CD4-positive, alpha-beta T cell (primary cell): ENCODE data around the gene RHCG. TPM values are rescaled to one million over a fixed set of nuclear protein-coding genes. Genes with fewer than 3 reads are reported as not detected.
A peak's percentile ranks its signal among the peaks of the same experiment; 100 is the strongest.

Experiments
- ATAC-seq: fragments of 200-7000 bp; cut with Tn5 transposase; one replicate; pipeline ENCODE4 v1.10.0; 2022; ENCODE audit warnings: mild to moderate bottlenecking; ENCODE audit not compliant: poor library complexity
- CTCF ChIA-PET: fragments of 350-600 bp; sonication (Branson Sonifier 250); formaldehyde crosslinking; loops from one replicate; lab custom pipeline; 2021; ENCODE audit warnings: antibody characterized with exemption, inconsistent platforms; lab: Charles Lee
- POLR2A ChIA-PET: fragments of 350-600 bp; sonication (Branson Sonifier 250); formaldehyde crosslinking; loops from one replicate; lab custom pipeline; 2021; ENCODE audit warnings: antibody characterized with exemption, inconsistent platforms; lab: Charles Lee
- DNase-seq, 14 experiments: peaks; one replicate each; pipeline ENCODE4 v3.0.0-alpha.2; 2013 to 2020; ENCODE audit warnings: mixed read lengths in 2 of 14
- H3K27ac ChIP-seq, 2 donors: one replicate each; pipeline versions ENCODE4 v1.5.1 to v1.7.0; 2013; ENCODE audit warnings: low read length in 2 of 2, low read depth in 1 of 2, mild to moderate bottlenecking in 1 of 2
- H3K27me3 ChIP-seq, 2 experiments: 1 replicate in 1 of 2; 2 replicates in 1 of 2; pipeline versions ENCODE4 v1.6.1 to v1.7.0; 2013; ENCODE audit warnings: low read length in 2 of 2, control low read depth in 1 of 2, mild to moderate bottlenecking in 1 of 2, moderate library complexity in 1 of 2; ENCODE audit not compliant: insufficient read depth in 2 of 2, control insufficient read depth in 1 of 2
- H3K36me3 ChIP-seq: one replicate; pipeline ENCODE4 v1.6.1; 2013; ENCODE audit warnings: low read length, control low read depth; ENCODE audit not compliant: insufficient read depth
- H3K4me1 ChIP-seq: one replicate; pipeline ENCODE4 v1.6.1; 2013; ENCODE audit warnings: low read length, control low read depth; ENCODE audit not compliant: insufficient read depth
- H3K4me3 ChIP-seq: one replicate; pipeline ENCODE4 v1.5.1; 2013; ENCODE audit warnings: mild to moderate bottlenecking, low read length, moderate library complexity
- H3K9me3 ChIP-seq, 2 experiments: 1 replicate in 1 of 2; 2 replicates in 1 of 2; pipeline versions ENCODE4 v1.6.1 to v1.7.0; 2013; ENCODE audit warnings: low read length in 2 of 2, mild to moderate bottlenecking in 2 of 2, control low read depth in 1 of 2, moderate library complexity in 1 of 2; ENCODE audit not compliant: control insufficient read depth in 1 of 2, insufficient read depth in 1 of 2
- H3K27ac Mint-ChIP-seq: one replicate; pipeline ENCODE4 v1.8.0; 2020; ENCODE audit warnings: mixed read lengths
- H3K27me3 Mint-ChIP-seq: one replicate; pipeline ENCODE4 v1.8.0; 2021; ENCODE audit warnings: mixed read lengths
- H3K36me3 Mint-ChIP-seq: one replicate; pipeline ENCODE4 v1.8.0; 2021; ENCODE audit warnings: low read depth, mixed read lengths
- H3K4me1 Mint-ChIP-seq: one replicate; pipeline ENCODE4 v1.8.0; 2021; ENCODE audit warnings: low read depth, mixed read lengths
- H3K4me3 Mint-ChIP-seq: one replicate; pipeline ENCODE4 v1.8.0; 2020; ENCODE audit warnings: mild to moderate bottlenecking, mixed read lengths
- H3K9me3 Mint-ChIP-seq: one replicate; pipeline ENCODE4 v1.8.0; 2020; ENCODE audit warnings: mixed read lengths
- CTCF ChIP-seq: fragments of 200-600 bp; IDR thresholded peaks from one replicate; pipeline ENCODE4 v1.8.0; 2022; ENCODE audit warnings: antibody characterized with exemption, mild to moderate bottlenecking
- intact Hi-C, 2 experiments: fragments of 100-400 bp; cut with DNase I in 1 of 2; cut with micrococcal nuclease in 1 of 2; formaldehyde crosslinking; loops; one replicate each; pipeline versions ENCODE4 v1.15.1 to v1.9.0; 2023 to 2025; cut with DNase I, micrococcal nuclease
- polyA plus RNA-seq, 2 donors: library from polyadenylated mRNA; unstranded; fragments of 120-200 nt; gene quantifications; one replicate each; pipeline ENCODE4 v1.2.1, GENCODE V29; 2013
- total RNA-seq, 174 experiments: library from RNA in 2 of 174; stranded (reverse) in 2 of 174; gene quantifications; one replicate each; pipeline ENCODE4 v1.2.3 and lab custom pipeline; 2021 to 2026

RHCG gene
- total RNA-seq = not detected
- not detected for polyA plus RNA-seq (2013, experiment 1 of 2)
- not detected for polyA plus RNA-seq (2013, experiment 2 of 2)
- total RNA-seq (lab: John Stamatoyannopoulos, UW) = 0 to 0.13 (median 0) reads per million in 172 experiments

- H3K27ac Mint-ChIP-seq = no peak within 1 kb of the TSS
These were observed at the start of gene RHCG for GRCh38 chr15:89496155-89497098. Gene RHCG (minus strand): TSS chr15:89496583. CDS start chr15:89496544, 39 bp downstream.

DNA sequence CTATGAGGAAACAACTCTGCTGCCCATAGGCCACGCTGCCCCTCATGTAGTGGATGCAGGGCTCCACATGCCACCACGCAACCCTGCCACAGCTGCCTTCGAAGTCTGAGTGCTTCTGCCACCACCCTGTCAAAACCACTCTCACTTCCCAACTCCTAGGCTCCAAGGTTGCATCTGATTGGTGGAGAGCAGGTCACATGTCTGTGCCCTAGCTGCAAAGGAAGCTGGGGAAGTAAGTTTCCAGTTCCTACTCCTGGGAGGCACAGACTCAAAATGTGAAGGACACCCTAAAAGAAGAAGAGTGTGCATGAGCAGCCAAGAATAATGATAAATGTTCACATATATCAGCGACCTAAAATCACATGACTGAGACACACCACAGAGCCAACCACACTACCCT lies 47.0 kb upstream of the RHCG start:
- Mint-ChIP-seq H3K9me3 (no peaks in the 10 kb centered on the region), H3K4me3 (no peak overlapping the region), H3K27ac (no peak overlapping the region), H3K36me3 (no peaks in the 10 kb centered on the region), H3K27me3 (peaks cover 34% of the 10 kb centered on the region), H3K4me1 (no peaks in the 10 kb centered on the region)
- ChIA-PET POLR2A (no interaction called here), CTCF (no interaction called here)
- H3K4me3 ChIP-seq = no peak overlapping the region
- no peaks in the 10 kb centered on the region for H3K36me3 ChIP-seq
- H3K27me3 ChIP-seq = peaks cover 0 to 12% of the 10 kb centered on the region in 2 experiments
- ATAC-seq (no peak), DNase-seq (no peak)
- no peak for TF ChIP-seq CTCF
- peaks cover 0 to 6% of the 10 kb centered on the region in 2 experiments for H3K9me3 ChIP-seq
- H3K27ac ChIP-seq = no peak overlapping the region
- H3K4me1 ChIP-seq = no peaks in the 10 kb centered on the region
- intact Hi-C loops = no loop called here

More at GRCh38 chr15:89496155-89497098, at the start of gene RHCG:
- POLR2A ChIA-PET = no interaction called here
- no peak within 1 kb of the TSS for H3K27ac ChIP-seq
- Mint-ChIP-seq H3K9me3 (no peaks in the 10 kb centered on the region), H3K4me1 (no peaks in the 10 kb centered on the region), H3K27me3 (peaks cover 84% of the 10 kb centered on the region), H3K4me3 (peak within 1 kb of the TSS; percentile 25), H3K36me3 (no peaks in the 10 kb centered on the region)
- H3K27me3 ChIP-seq = peaks cover 47 to 61% of the 10 kb centered on the region in 2 experiments
- peaks cover 7% of the 10 kb centered on the region for H3K4me1 ChIP-seq
- intact Hi-C loops = no loop called here
- TF ChIP-seq CTCF = no peak
- ATAC-seq (no peak), DNase-seq (peak in 3 of 14 experiments; percentile 19 to 34 (median 31))
- H3K9me3 ChIP-seq = peaks cover 0 to 7% of the 10 kb centered on the region in 2 experiments
- H3K4me3 ChIP-seq = no peak within 1 kb of the TSS
- CTCF ChIA-PET = no interaction called here
- H3K36me3 ChIP-seq = no peaks in the 10 kb centered on the region

DNA sequence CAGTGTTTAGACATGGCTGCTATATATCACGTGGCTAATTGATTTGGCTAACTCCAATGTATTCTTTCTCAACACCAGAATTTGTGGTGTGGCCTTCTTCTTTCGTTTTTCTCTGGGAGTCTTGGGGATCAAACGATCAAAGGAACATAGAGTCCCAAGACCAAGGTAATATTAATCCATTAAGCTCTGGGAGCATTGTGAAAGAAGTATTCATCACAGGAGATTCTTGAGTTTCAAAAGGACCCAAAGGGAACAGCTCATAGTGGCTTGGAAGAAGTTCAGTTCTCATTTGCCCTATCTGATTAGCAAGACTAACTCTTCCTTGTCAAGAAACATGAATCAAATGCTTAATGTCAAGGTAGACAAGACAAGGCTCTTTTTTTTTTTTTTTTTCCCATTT lies 46.0 kb upstream of the RHCG start:
- H3K27me3 Mint-ChIP-seq = peaks cover 37% of the 10 kb centered on the region
- Histone ChIP-seq H3K4me1 (no peaks in the 10 kb centered on the region), H3K27ac (no peak overlapping the region), H3K36me3 (no peaks in the 10 kb centered on the region), H3K4me3 (no peak overlapping the region), H3K27me3 (peaks cover 0 to 8% of the 10 kb centered on the region in 2 experiments), H3K9me3 (peaks cover 10 to 11% of the 10 kb centered on the region in 2 experiments)
- H3K4me1 Mint-ChIP-seq = no peaks in the 10 kb centered on the region
- no peak overlapping the region for H3K27ac Mint-ChIP-seq
- TF ChIP-seq CTCF = no peak
- peaks cover 5% of the 10 kb centered on the region for H3K9me3 Mint-ChIP-seq
- H3K4me3 Mint-ChIP-seq = no peak overlapping the region
- POLR2A ChIA-PET = no interaction called here
- no peaks in the 10 kb centered on the region for H3K36me3 Mint-ChIP-seq
- intact Hi-C loops = no loop called here
- CTCF ChIA-PET = no interaction called here
- ATAC-seq (no peak), DNase-seq (no peak)
